RPMI8226 (cell line): ENCODE measurements around the gene IPO11.
"Not testable (repeated sequence)": the region's sequence is repeated elsewhere in the genome, so short reads cannot be mapped to it uniquely, and the experiment has no call there.

ENCODE experiments used
- DNase-seq: peaks from one replicate; pipeline ENCODE4 v3.0.0-alpha.2; 2015

IPO11 gene

DNA sequence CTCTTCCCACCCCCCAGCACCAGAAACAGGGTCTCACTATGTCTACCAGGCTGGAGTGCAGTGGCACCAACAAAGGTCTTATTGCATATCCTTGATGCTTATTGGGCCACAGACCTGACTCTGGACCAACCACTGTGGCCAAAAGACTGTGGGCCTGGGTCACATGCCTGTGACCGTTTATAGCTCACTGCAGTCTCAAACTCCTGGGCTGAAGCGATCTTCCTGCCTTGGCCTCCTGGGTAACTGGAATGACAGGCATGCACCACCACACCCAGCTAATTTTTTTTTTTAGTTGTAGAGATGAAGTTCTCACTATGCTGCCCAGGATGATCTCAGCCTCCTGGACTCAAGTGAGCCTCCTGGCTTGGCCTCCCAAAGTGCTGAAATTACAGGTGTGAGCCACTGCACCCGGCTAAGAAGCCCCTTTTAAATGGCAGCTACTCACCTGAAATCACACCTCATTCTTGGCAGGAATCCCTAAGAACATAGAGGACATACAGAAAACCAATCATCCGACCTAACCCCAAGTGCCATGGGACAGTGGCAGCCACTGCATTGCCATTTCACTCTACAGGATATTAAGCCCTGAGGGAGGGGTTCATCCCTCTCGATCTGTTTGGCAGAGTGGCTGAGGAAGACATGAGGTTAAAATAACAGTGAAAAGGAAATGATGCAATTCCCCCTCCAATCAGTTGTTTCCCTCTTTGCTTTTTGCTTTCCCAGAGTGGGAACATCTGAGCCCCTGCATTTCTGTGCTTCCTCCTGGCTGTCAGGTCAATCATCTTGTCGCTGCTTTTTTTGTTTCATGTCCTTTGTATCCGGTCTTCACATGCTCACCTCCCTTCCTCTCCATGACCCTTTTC, 240.7 kb downstream of the IPO11 start:
- DNase-seq, result peak; percentile 73

DNA sequence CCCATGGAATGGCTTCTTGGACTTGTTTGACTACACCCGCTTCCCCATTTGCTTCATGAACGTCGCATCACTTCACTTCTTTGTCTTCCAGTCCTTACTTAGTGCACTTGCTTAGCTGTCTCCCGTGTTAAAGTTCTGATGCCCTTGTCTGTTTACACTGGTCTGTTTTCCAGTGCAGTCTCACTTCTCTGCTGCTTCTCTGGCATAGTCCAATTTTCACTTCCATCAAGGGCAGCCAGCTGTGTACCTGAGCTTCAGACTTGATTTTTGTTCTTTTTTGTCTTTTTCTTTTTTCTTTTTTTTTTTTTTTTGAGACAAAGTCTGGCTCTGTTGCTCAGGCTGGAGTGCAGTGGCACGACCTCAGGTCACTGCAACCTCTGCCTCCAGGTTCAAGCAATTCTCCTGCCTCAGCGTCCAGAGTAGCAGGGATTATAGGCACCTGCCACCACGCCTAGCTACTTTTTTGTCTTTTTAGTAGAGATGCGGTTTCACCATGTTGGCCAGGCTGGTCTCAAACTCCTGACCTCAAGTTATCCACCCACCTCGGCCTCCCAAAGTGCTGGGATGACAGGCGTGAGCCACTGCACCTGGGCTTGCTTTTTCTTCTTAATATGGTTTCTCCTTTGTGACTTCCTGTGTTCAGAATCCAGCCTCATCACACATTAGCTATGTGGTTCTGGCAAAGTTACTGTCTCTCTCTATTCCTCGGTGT, 241.5 kb downstream of the IPO11 start:
- DNase-seq, result peak; percentile 81

DNA sequence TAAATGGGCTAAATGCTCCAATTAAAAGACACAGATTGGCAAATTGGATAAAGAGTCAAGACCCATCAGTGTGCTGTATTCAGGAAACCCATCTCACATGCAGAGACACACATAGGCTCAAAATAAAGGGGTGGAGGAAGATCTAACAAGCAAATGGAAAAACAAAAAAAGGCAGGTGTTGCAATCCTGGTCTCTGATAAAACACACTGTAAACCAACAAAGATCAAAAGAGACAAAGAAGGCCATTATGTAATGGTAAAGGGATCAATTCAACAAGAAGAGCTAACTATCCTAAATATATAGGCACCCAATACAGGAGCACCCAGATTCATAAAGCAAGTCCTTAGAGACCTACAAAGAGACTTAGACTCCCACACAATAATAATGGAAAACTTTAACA, 245.2 kb downstream of the IPO11 start:
- DNase-seq, result not testable (repeated sequence)

GRCh38 chr5:62661126-62661525, 248.6 kb downstream of the IPO11 start:
- DNase-seq, result no peak

- DNase-seq, result peak; percentile 2
Observed at GRCh38 chr5:62662521-62662920, 250.0 kb downstream of the IPO11 start.

DNA sequence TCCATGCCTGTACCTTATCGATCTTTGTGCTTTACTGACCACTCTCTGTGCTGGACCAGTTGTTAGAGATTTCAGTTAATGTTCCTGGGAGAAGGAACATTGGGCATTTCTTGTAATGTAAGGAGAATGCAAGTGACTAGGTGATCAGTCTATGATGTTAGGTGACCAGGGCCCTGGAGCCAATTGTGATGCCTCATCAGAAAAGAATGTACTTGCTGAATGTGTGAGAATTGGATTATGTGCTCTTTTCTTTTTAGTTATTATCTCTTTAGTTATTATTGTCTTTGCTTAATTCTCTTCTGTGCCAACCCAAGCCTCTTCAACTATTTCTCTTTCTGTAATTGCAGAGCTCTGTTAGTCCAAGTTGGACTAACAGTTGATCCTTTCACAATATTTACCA, 258.9 kb downstream of the IPO11 start:
- DNase-seq, result no peak

DNA sequence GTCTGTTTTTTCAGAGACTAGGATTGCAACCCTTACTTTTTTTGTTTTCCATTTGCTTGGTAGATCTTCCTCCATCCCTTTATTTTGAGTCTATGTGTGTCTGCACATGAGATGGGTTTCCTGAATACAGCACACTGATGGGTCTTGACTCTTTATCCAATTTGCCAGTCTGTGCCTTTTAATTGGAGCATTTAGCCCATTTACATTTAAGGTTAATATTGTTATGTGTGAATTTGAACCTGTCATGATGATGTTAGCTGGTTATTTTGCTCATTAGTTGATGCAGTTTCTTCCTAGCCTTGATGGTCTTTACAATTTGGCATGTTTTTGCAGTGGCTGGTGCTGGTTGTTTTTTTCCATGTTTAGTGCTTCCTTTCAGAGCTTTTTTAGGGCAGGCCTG, 264.0 kb downstream of the IPO11 start:
- not testable (repeated sequence) for DNase-seq
